ENCODE data around the gene PLAAT3.
"Not testable (repeated sequence)": the region's sequence is repeated elsewhere in the genome, so short reads cannot be mapped to it uniquely, and the experiment has no call there.

The PLAAT3 gene

GRCh38 chr11:63610604-63611394, 3.4 kb downstream of the PLAAT3 start:
- DNase-seq (ENCODE audit: low read depth): peak; percentile 13
- H3K4me3 ChIP-seq (ENCODE audit: low read depth, low read length): no peak overlapping the region

GRCh38 chr11:63609971-63610580, 4.2 kb downstream of the PLAAT3 start:
- H3K4me3 ChIP-seq (ENCODE audit: low read depth, low read length): no peak overlapping the region
- no peak for DNase-seq (ENCODE audit: low read depth)

- DNase-seq (ENCODE audit: low read depth): no peak
- H3K4me3 ChIP-seq (ENCODE audit: low read depth, low read length): no peak overlapping the region
Measured at GRCh38 chr11:63609536-63609935, 4.7 kb downstream of the PLAAT3 start.

GRCh38 chr11:63608353-63609345, 5.6 kb downstream of the PLAAT3 start:
- H3K4me3 ChIP-seq (ENCODE audit: low read depth, low read length): no peak overlapping the region
- DNase-seq (ENCODE audit: low read depth): no peak

- no peak for DNase-seq (ENCODE audit: low read depth)
- no peak overlapping the region for H3K4me3 ChIP-seq (ENCODE audit: low read depth, low read length)
Measured at GRCh38 chr11:63603180-63603518, 11.1 kb downstream of the PLAAT3 start.

- not testable (repeated sequence) for DNase-seq (ENCODE audit: low read depth)
Measured at GRCh38 chr11:63602290-63603179, 11.7 kb downstream of the PLAAT3 start.

GRCh38 chr11:63599211-63600122, 14.8 kb downstream of the PLAAT3 start:
- no peak for DNase-seq (ENCODE audit: low read depth)
- H3K4me3 ChIP-seq (ENCODE audit: low read depth, low read length): no peak overlapping the region

More at GRCh38 chr11:63602290-63603179, 11.7 kb downstream of the PLAAT3 start:
- not testable (repeated sequence) for H3K4me3 ChIP-seq (ENCODE audit: low read depth, low read length)

- no peak overlapping the region for H3K4me3 ChIP-seq (ENCODE audit: low read depth, low read length)
- DNase-seq (ENCODE audit: low read depth): no peak
Measured at GRCh38 chr11:63598556-63598955, 15.7 kb downstream of the PLAAT3 start.

- no peak overlapping the region for H3K4me3 ChIP-seq (ENCODE audit: low read depth, low read length)
- no peak for DNase-seq (ENCODE audit: low read depth)
Measured at GRCh38 chr11:63595296-63595695, 18.9 kb downstream of the PLAAT3 start.

GRCh38 chr11:63592975-63593395, 21.2 kb downstream of the PLAAT3 start:
- no peak overlapping the region for H3K4me3 ChIP-seq (ENCODE audit: low read depth, low read length)
- no peak for DNase-seq (ENCODE audit: low read depth)

GRCh38 chr11:63590024-63590788, 24.0 kb downstream of the PLAAT3 start:
- DNase-seq (ENCODE audit: low read depth): no peak
- H3K4me3 ChIP-seq (ENCODE audit: low read depth, low read length): no peak overlapping the region

GRCh38 chr11:63589000-63589399, 25.2 kb downstream of the PLAAT3 start:
- DNase-seq (ENCODE audit: low read depth): no peak
- H3K4me3 ChIP-seq (ENCODE audit: low read depth, low read length): no peak overlapping the region

GRCh38 chr11:63586451-63587166, 27.6 kb downstream of the PLAAT3 start:
- no peak for DNase-seq (ENCODE audit: low read depth)
- H3K4me3 ChIP-seq (ENCODE audit: low read depth, low read length): no peak overlapping the region

GRCh38 chr11:63583357-63583677, 30.9 kb downstream of the PLAAT3 start:
- DNase-seq (ENCODE audit: low read depth): no peak
- H3K4me3 ChIP-seq (ENCODE audit: low read depth, low read length): no peak overlapping the region

GRCh38 chr11:63581224-63581623, 33.0 kb downstream of the PLAAT3 start:
- not testable (repeated sequence) for DNase-seq (ENCODE audit: low read depth)

GRCh38 chr11:63578882-63579281, 35.4 kb downstream of the PLAAT3 start:
- not testable (repeated sequence) for DNase-seq (ENCODE audit: low read depth); H3K4me3 ChIP-seq (ENCODE audit: low read depth, low read length)

More at GRCh38 chr11:63581224-63581623, 33.0 kb downstream of the PLAAT3 start:
- not testable (repeated sequence) for H3K4me3 ChIP-seq (ENCODE audit: low read depth, low read length)

All from skeletal muscle cell (primary cell).